RCC 7860 (cell line): ENCODE results near the gene CAMK1.

Experiments used
- DNase-seq: peaks from one replicate; pipeline ENCODE4 v3.0.0-alpha.2; 2015; ENCODE audit warnings: low spot score
- FAIRE-seq: peaks from 2 replicates; lab custom pipeline; 2012; peaks lifted over from hg19 to GRCh38; lab: Jason Lieb, UNC

Gene CAMK1

GRCh38 chr3:9769426-9770275, at the start of gene CAMK1:
TSS of gene CAMK1 (minus strand) at chr3:9769947. CDS start at chr3:9767749, 2,198 bp downstream.
- FAIRE-seq (no peak), DNase-seq (peak; percentile 15)

- DNase-seq (no peak), FAIRE-seq (no peak)
Observed at GRCh38 chr3:9818666-9819335, 49.1 kb upstream of the CAMK1 start.

- FAIRE-seq (no peak), DNase-seq (no peak)
Observed at GRCh38 chr3:9817436-9817835, 47.7 kb upstream of the CAMK1 start.

- FAIRE-seq: no peak
- DNase-seq: no peak
Observed at GRCh38 chr3:9815986-9816385, 46.2 kb upstream of the CAMK1 start.

GRCh38 chr3:9812870-9813483, 43.2 kb upstream of the CAMK1 start:
- FAIRE-seq (no peak), DNase-seq (no peak)

- FAIRE-seq (no peak), DNase-seq (no peak)
Observed at GRCh38 chr3:9810846-9811245, 41.1 kb upstream of the CAMK1 start.

- DNase-seq (no peak), FAIRE-seq (no peak)
Observed at GRCh38 chr3:9810433-9810770, 40.7 kb upstream of the CAMK1 start.

- FAIRE-seq: no peak
- peak; percentile 35 for DNase-seq
Observed at GRCh38 chr3:9809615-9810432, 40.1 kb upstream of the CAMK1 start, which contains the start of gene TTLL3. TSS of gene TTLL3 (plus strand) at chr3:9810262. CDS start at chr3:9810662, 400 bp downstream.

- DNase-seq: no peak
- FAIRE-seq: no peak
Observed at GRCh38 chr3:9809239-9809614, 39.5 kb upstream of the CAMK1 start.

- peak; percentile 34 for DNase-seq
Observed at GRCh38 chr3:9808345-9809037, 38.7 kb upstream of the CAMK1 start.

GRCh38 chr3:9807981-9808344, 38.2 kb upstream of the CAMK1 start:
- FAIRE-seq (no peak), DNase-seq (no peak)

More at GRCh38 chr3:9808345-9809037, 38.7 kb upstream of the CAMK1 start:
- no peak for FAIRE-seq

- DNase-seq (no peak), FAIRE-seq (no peak)
Observed at GRCh38 chr3:9806688-9807589, 37.2 kb upstream of the CAMK1 start.

GRCh38 chr3:9806137-9806536, 36.4 kb upstream of the CAMK1 start:
- DNase-seq (no peak), FAIRE-seq (no peak)

GRCh38 chr3:9804996-9805395, 35.2 kb upstream of the CAMK1 start:
- DNase-seq (no peak), FAIRE-seq (no peak)

GRCh38 chr3:9803494-9803893, 33.7 kb upstream of the CAMK1 start:
- DNase-seq (no peak), FAIRE-seq (no peak)

GRCh38 chr3:9800529-9800928, 30.8 kb upstream of the CAMK1 start:
- FAIRE-seq (no peak), DNase-seq (no peak)

- no peak for FAIRE-seq
- no peak for DNase-seq
Observed at GRCh38 chr3:9797196-9797945, 27.6 kb upstream of the CAMK1 start.

GRCh38 chr3:9795207-9795606, 25.5 kb upstream of the CAMK1 start:
- FAIRE-seq: no peak
- DNase-seq: no peak

GRCh38 chr3:9794400-9794799, 24.7 kb upstream of the CAMK1 start:
- DNase-seq (no peak), FAIRE-seq (no peak)
